Measurements from ENCODE around the gene KCNJ15. TPM values are rescaled to one million over a fixed set of nuclear protein-coding genes. Genes with fewer than 3 reads are reported as not detected.

Gene KCNJ15
- total RNA-seq, 2 donors from 2014 or later: 0.12 TPM; not detected in 1

DNA sequence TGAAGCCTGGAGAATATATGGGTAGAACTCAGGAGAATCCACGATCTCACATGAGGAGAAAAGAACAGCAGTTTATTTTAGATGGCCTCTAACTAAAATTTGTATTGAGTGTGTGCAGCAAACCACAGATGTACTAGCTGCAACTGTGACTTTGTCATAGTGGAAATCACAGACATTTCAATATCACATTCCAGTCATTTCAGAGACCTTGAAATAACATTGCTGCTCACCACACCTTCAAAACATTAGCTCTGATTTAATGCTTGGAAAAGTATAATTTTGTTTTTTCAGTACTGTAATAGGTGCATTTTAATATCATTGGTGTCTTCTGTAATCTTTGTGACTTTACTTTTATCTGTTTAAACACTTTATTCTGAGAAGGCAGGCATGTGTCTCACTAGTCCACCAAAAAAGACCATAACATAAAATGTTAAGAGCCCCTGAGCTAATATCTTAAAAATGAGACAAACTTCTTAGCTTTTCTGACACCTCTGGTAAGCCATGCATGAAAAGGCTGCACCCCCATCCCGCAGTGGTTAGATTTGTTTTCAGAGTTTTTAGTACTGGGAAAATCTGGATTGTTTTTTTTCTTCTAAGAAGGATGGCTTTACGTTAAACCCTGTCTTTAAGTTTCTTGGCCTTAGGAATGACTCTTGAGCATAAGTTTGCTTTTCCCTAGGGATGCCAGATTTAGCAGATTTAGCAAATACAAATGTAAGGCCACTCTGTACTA, 30.1 kb downstream of the KCNJ15 start:
- Mint-ChIP-seq H3K27me3 (peaks cover 22% of the 10 kb centered on the region), H3K36me3 (ENCODE audit: low read depth) (no peaks in the 10 kb centered on the region), H3K27ac (no peak overlapping the region), H3K4me3 (no peak overlapping the region), H3K4me1 (no peaks in the 10 kb centered on the region)
- no peaks in the 10 kb centered on the region for H3K9me3 ChIP-seq (ENCODE audit: control insufficient read depth, low read length, poor library complexity, severe bottlenecking)
- ATAC-seq (no peak), DNase-seq (no peak)

DNA sequence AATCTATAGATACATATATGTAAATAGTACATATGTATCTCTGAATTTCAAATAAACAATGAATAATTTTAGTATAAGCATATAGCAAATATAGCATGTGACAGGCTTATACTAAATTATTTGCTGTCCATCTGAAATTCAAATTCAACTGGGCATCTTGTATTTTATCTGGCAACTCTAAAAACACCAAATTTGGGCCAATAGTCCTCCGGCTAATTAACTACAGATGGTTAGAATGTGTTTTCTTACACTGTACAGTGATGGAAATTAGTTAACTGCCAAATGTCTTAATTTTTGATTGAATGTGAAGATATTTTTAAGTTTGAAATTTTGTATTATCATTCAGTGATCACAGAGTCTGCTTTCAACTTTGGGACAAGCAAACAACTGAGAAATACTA, 30.7 kb downstream of the KCNJ15 start:
- DNase-seq (no peak), ATAC-seq (no peak)
- peaks cover 22% of the 10 kb centered on the region for H3K27me3 Mint-ChIP-seq
- no peak overlapping the region for H3K4me3 Mint-ChIP-seq
- H3K9me3 ChIP-seq (ENCODE audit: control insufficient read depth, low read length, poor library complexity, severe bottlenecking): no peaks in the 10 kb centered on the region
- no peak overlapping the region for H3K27ac Mint-ChIP-seq
- no peaks in the 10 kb centered on the region for H3K36me3 Mint-ChIP-seq (ENCODE audit: low read depth)
- no peaks in the 10 kb centered on the region for H3K4me1 Mint-ChIP-seq

DNA sequence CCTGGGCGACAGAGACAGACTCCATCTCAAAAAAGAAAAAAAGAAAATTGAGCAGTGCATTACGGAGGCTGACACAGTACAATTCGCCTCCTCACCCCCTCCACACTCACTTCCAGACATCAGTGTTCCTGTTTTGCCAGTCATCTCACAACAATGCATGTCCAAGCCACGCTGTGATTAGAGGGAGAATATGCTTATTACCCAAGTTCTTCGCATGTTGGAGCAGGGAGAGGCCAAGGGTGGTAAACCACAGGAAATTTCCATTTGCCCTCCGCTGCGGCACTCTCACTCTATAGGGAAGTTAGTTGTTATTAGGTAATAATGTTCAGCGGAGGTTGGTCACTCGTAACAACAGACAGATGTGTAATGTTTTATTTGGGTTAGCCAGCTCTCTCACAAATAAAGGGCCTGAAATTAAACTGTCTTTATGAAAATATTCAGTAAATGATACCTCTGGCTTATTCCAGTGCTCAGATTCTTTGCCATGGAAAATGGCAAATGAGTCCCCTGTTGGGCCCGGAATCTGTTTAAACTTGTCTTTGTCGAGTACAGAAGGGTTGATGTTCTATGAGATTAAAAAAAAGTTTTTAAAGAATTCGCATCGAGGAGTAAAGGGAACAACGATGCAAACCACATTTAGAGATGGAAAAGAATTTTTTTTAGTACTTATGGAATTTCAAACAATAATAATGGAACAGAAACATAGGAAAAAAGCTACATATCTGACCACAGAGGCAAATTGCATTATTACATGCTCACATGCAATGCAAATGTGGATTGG, 33.1 kb downstream of the KCNJ15 start:
- DNase-seq: no peak

GRCh38 chr21:38290809-38291208, 34.0 kb downstream of the KCNJ15 start:
- H3K9me3 ChIP-seq (ENCODE audit: control insufficient read depth, low read length, poor library complexity, severe bottlenecking): no peaks in the 10 kb centered on the region
- H3K4me3 Mint-ChIP-seq: no peak overlapping the region

More for the DNA sequence above, 33.1 kb downstream of the KCNJ15 start:
- H3K27me3 Mint-ChIP-seq: peaks cover 21% of the 10 kb centered on the region
- H3K9me3 ChIP-seq (ENCODE audit: control insufficient read depth, low read length, poor library complexity, severe bottlenecking): no peaks in the 10 kb centered on the region
- no peaks in the 10 kb centered on the region for H3K4me1 Mint-ChIP-seq
- H3K4me3 Mint-ChIP-seq: no peak overlapping the region
- peak; percentile 41 for ATAC-seq
- no peak overlapping the region for H3K27ac Mint-ChIP-seq
- H3K36me3 Mint-ChIP-seq (ENCODE audit: low read depth): no peaks in the 10 kb centered on the region

GRCh38 chr21:38291874-38292273, 35.1 kb downstream of the KCNJ15 start:
- Mint-ChIP-seq H3K4me1 (peaks cover 9% of the 10 kb centered on the region), H3K27me3 (peaks cover 26% of the 10 kb centered on the region), H3K27ac (no peak overlapping the region), H3K4me3 (no peak overlapping the region), H3K36me3 (ENCODE audit: low read depth) (no peaks in the 10 kb centered on the region)
- no peaks in the 10 kb centered on the region for H3K9me3 ChIP-seq (ENCODE audit: control insufficient read depth, low read length, poor library complexity, severe bottlenecking)
- no peak for DNase-seq
- ATAC-seq: peak; percentile 30

More at GRCh38 chr21:38290809-38291208, 34.0 kb downstream of the KCNJ15 start:
- DNase-seq (no peak), ATAC-seq (no peak)
- Mint-ChIP-seq H3K36me3 (ENCODE audit: low read depth) (no peaks in the 10 kb centered on the region), H3K27me3 (peaks cover 17% of the 10 kb centered on the region), H3K27ac (no peak overlapping the region), H3K4me1 (peaks cover 2% of the 10 kb centered on the region)

- peaks cover 26% of the 10 kb centered on the region for H3K27me3 Mint-ChIP-seq
- no peak for ATAC-seq
- no peaks in the 10 kb centered on the region for H3K9me3 ChIP-seq (ENCODE audit: control insufficient read depth, low read length, poor library complexity, severe bottlenecking)
- no peaks in the 10 kb centered on the region for H3K36me3 Mint-ChIP-seq (ENCODE audit: low read depth)
- DNase-seq: no peak
- H3K4me3 Mint-ChIP-seq: no peak overlapping the region
- peak overlapping the region; percentile 14 for H3K27ac Mint-ChIP-seq
- H3K4me1 Mint-ChIP-seq: peaks cover 9% of the 10 kb centered on the region
These were observed 36.3 kb downstream of the KCNJ15 start for GRCh38 chr21:38293113-38293512.

DNA sequence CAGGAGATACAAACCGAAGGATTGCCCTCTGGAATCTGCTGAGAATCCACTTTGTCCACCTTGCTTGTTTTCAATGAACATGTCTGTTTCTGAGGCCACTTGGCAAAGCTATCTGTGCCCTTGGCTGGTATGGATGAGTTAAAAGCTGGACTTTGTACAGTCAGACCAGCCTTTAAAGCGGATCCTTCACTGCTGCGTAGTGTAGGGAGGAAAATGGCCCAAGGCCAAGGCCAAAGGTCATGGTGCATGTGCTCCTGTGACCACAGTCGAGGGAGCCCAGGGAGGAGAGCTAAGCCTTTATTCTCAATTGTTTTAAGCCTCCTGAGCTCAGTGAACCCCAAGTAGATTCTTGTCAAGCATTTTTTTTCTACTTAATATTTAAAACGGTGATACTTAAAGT, 37.0 kb downstream of the KCNJ15 start:
- Mint-ChIP-seq H3K27ac (peak overlapping the region; percentile 14), H3K4me1 (peaks cover 9% of the 10 kb centered on the region), H3K4me3 (no peak overlapping the region), H3K27me3 (peaks cover 26% of the 10 kb centered on the region), H3K36me3 (ENCODE audit: low read depth) (no peaks in the 10 kb centered on the region)
- DNase-seq: no peak
- no peaks in the 10 kb centered on the region for H3K9me3 ChIP-seq (ENCODE audit: control insufficient read depth, low read length, poor library complexity, severe bottlenecking)
- ATAC-seq: no peak

DNA sequence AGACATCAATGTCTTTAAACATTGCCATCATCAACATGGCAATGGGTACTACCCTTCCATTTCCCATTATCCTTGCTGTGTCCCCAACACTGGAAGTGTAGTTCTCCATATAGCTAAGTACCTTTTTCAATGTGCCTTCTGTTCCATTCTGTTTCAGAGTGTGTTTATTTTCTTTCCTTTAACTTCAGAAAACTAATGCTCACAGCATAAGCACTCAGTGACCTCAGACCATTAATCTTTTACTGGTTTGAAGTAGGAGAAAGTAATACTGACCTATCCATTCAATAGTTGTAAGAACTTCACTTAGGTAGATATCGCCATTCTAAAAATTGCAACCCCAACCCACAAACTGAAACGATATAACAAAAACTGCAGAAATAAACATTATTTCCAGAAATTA, 37.8 kb downstream of the KCNJ15 start:
- Mint-ChIP-seq H3K4me1 (peaks cover 9% of the 10 kb centered on the region), H3K27me3 (peaks cover 33% of the 10 kb centered on the region), H3K27ac (no peak overlapping the region), H3K36me3 (ENCODE audit: low read depth) (no peaks in the 10 kb centered on the region), H3K4me3 (no peak overlapping the region)
- ATAC-seq (no peak), DNase-seq (no peak)
- no peaks in the 10 kb centered on the region for H3K9me3 ChIP-seq (ENCODE audit: control insufficient read depth, low read length, poor library complexity, severe bottlenecking)

GRCh38 chr21:38295997-38296764, 39.4 kb downstream of the KCNJ15 start:
- no peaks in the 10 kb centered on the region for H3K36me3 Mint-ChIP-seq (ENCODE audit: low read depth)
- H3K4me3 Mint-ChIP-seq: peak overlapping the region; percentile 69
- peak overlapping the region; percentile 67 for H3K27ac Mint-ChIP-seq
- H3K4me1 Mint-ChIP-seq: peaks cover 11% of the 10 kb centered on the region
- H3K27me3 Mint-ChIP-seq: peaks cover 32% of the 10 kb centered on the region
- DNase-seq (no peak), ATAC-seq (no peak)
- no peaks in the 10 kb centered on the region for H3K9me3 ChIP-seq (ENCODE audit: control insufficient read depth, low read length, poor library complexity, severe bottlenecking)

- ATAC-seq (no peak), DNase-seq (no peak)
- Mint-ChIP-seq H3K4me1 (peaks cover 11% of the 10 kb centered on the region), H3K36me3 (ENCODE audit: low read depth) (no peaks in the 10 kb centered on the region), H3K27me3 (peaks cover 28% of the 10 kb centered on the region), H3K27ac (peak overlapping the region; percentile 67), H3K4me3 (no peak overlapping the region)
- H3K9me3 ChIP-seq (ENCODE audit: control insufficient read depth, low read length, poor library complexity, severe bottlenecking): no peaks in the 10 kb centered on the region
These were observed 40.4 kb downstream of the KCNJ15 start for GRCh38 chr21:38297194-38297631.

DNA sequence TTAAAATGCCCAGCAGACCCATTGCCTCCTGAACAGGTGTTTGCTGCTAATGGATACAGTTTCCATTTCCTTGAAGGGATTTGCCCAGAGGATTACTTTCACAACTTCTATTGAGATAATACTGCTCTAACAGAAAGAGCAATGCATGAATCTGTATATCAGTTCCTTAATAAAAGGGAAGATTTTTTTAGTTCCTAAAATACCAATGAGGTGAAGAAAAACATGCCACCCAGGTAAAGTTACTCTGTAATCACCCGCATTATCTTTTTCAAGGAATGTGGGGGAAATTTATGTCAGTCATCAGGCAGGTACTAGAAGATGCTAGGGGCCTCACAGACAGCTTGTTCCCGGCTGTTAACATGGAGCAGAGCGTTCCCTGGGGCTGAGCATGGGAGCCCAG, 41.1 kb downstream of the KCNJ15 start:
- H3K36me3 Mint-ChIP-seq (ENCODE audit: low read depth): no peaks in the 10 kb centered on the region
- DNase-seq (no peak), ATAC-seq (no peak)
- H3K27me3 Mint-ChIP-seq: peaks cover 28% of the 10 kb centered on the region
- H3K4me1 Mint-ChIP-seq: peaks cover 11% of the 10 kb centered on the region
- peak overlapping the region; percentile 27 for H3K27ac Mint-ChIP-seq
- no peaks in the 10 kb centered on the region for H3K9me3 ChIP-seq (ENCODE audit: control insufficient read depth, low read length, poor library complexity, severe bottlenecking)
- no peak overlapping the region for H3K4me3 Mint-ChIP-seq

GRCh38 chr21:38298832-38299231, 42.0 kb downstream of the KCNJ15 start:
- peak overlapping the region; percentile 62 for H3K27ac Mint-ChIP-seq
- DNase-seq (no peak), ATAC-seq (no peak)
- H3K9me3 ChIP-seq (ENCODE audit: control insufficient read depth, low read length, poor library complexity, severe bottlenecking): no peaks in the 10 kb centered on the region
- H3K4me1 Mint-ChIP-seq: peaks cover 11% of the 10 kb centered on the region
- no peaks in the 10 kb centered on the region for H3K36me3 Mint-ChIP-seq (ENCODE audit: low read depth)
- no peak overlapping the region for H3K4me3 Mint-ChIP-seq
- H3K27me3 Mint-ChIP-seq: peaks cover 28% of the 10 kb centered on the region

GRCh38 chr21:38299671-38300070, 42.9 kb downstream of the KCNJ15 start:
- DNase-seq: no peak
- H3K9me3 ChIP-seq (ENCODE audit: control insufficient read depth, low read length, poor library complexity, severe bottlenecking): no peaks in the 10 kb centered on the region
- ATAC-seq: no peak
- peaks cover 28% of the 10 kb centered on the region for H3K27me3 Mint-ChIP-seq
- peak overlapping the region; percentile 62 for H3K27ac Mint-ChIP-seq
- no peaks in the 10 kb centered on the region for H3K36me3 Mint-ChIP-seq (ENCODE audit: low read depth)
- H3K4me1 Mint-ChIP-seq: peaks cover 11% of the 10 kb centered on the region
- peak overlapping the region; percentile 66 for H3K4me3 Mint-ChIP-seq

All from T-helper 17 cell (primary cell).